Esophagus mucosa (tissue), 1 donor: Measurements from ENCODE around the gene DLX6. TPM values are rescaled to one million over a fixed set of nuclear protein-coding genes. Genes with fewer than 3 reads are reported as not detected.
"Not testable (repeated sequence)": the region's sequence is repeated elsewhere in the genome, so short reads cannot be mapped to it uniquely, and the experiment has no call there.

ENCODE experiments used
- ATAC-seq: fragments of 200-7000 bp; cut with Tn5 transposase; one replicate; pipeline ENCODE4 v1.9.1; 2020
- total RNA-seq: library from RNA; stranded (reverse); gene quantifications from one replicate; pipeline ENCODE4 v1.2.4, GENCODE V29; 2023
- donor health status: DM: yes; HTN: yes; CAD: no.

The DLX6 gene
- total RNA-seq, 1 donor from 2014 or later: not detected

GRCh38 chr7:97024209-97025129, 19.1 kb downstream of the DLX6 start, which contains the start of gene DLX5:
Gene DLX5 (minus strand): TSS chr7:97024831. CDS start chr7:97024623, 208 bp downstream.
- ATAC-seq: peak; percentile 95

DNA sequence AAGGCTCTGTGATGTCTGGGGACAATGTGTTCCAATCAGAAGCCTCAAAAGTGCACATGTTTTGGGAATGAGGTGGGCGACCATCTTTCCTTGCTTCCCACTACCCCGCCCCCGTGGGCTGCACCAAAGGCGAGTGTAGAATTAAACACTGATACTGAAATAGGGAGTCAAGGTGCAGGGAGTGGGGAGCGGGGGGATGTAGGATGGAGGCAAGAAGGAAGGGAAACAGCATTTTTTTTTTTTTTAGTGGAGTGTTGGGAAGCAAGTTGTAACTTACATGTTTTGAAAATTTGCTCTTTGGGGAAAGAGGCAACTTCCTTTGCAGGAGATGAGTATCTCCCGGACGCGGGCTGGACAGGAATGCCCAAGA, 19.8 kb downstream of the DLX6 start:
- no peak for ATAC-seq

- no peak for ATAC-seq
Observed at GRCh38 chr7:97025983-97026714, 20.8 kb downstream of the DLX6 start.

GRCh38 chr7:97026715-97027426, 21.5 kb downstream of the DLX6 start:
- no peak for ATAC-seq

GRCh38 chr7:97027427-97028234, 22.3 kb downstream of the DLX6 start:
- peak; percentile 75 for ATAC-seq

- ATAC-seq: not testable (repeated sequence)
Observed at GRCh38 chr7:97034213-97034852, 29.0 kb downstream of the DLX6 start.

DNA sequence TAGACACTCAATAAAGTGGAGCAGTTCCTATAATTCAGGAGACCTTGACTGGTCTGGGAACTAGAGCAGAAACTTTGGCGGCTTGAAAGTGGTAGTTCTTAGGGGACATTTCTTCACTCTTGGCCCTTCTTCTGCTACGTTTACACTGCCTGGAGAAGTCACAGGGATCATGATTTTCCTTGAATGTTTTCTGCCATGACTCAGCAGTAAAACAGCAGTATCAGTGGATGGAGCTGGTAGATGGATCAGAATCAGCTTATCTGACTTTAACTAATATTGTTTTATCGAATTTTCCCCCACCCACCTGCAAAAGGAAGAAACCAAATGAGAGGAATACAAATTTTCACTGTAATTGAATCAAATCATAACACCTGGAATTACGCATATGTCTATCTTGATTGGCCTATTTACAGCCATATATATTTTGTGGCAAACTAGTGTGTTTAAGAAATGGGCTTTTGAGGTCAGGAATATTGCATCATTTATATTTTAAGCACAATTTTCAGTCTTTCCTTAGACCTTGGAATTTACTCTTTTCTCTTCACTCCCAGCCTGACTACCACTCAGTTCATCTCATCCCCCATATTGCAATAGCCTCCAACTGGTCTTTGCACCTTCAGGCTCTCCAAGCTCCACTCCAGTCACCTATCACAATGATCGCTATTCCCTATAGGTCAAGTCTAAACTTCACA, 34.2 kb downstream of the DLX6 start:
- ATAC-seq: no peak

GRCh38 chr7:97043281-97043680, 37.9 kb downstream of the DLX6 start:
- ATAC-seq: peak; percentile 33

Other genes starting within 250 kb of the DLX6 start
- 3.5 TPM for gene DLX5, start 19.3 kb downstream of the DLX6 start, total RNA-seq
- 18.5 TPM for gene SDHAF3, start 112.1 kb downstream of the DLX6 start, total RNA-seq